Cardiac muscle cell (in vitro differentiated cells and primary cell): Measurements from ENCODE around the gene MAML3. TPM values are rescaled to one million over a fixed set of nuclear protein-coding genes. Genes with fewer than 3 reads are reported as not detected.

Source experiments
- DNase-seq, 2 donors: peaks; one replicate each; pipeline versions ENCODE4 v3.0.0 to v3.0.0-alpha.2; 2010 to 2017; ENCODE audit warnings: low read depth in 1 of 2, low spot score in 1 of 2
- H3K27ac ChIP-seq: fragments of 200-600 bp; sonication (generic); 2 replicates; pipeline ENCODE4 v1.5.1; 2016
- H3K27me3 ChIP-seq: fragments of 200-600 bp; sonication (generic); 2 replicates; pipeline ENCODE4 v1.6.0; 2016; ENCODE audit warnings: control low read depth
- H3K36me3 ChIP-seq: fragments of 200-600 bp; sonication (generic); 2 replicates; pipeline ENCODE4 v1.5.1; 2016; ENCODE audit warnings: control low read depth
- H3K4me1 ChIP-seq: fragments of 200-600 bp; sonication (generic); 2 replicates; pipeline ENCODE4 v1.8.1; 2017; ENCODE audit warnings: low read depth, mild to moderate bottlenecking, mixed run types
- H3K4me3 ChIP-seq: fragments of 200-600 bp; sonication (generic); 2 replicates; pipeline ENCODE4 v1.5.1; 2016; ENCODE audit warnings: mild to moderate bottlenecking
- H3K9me3 ChIP-seq: fragments of 200-600 bp; sonication (generic); 2 replicates; pipeline ENCODE4 v1.5.1; 2017; ENCODE audit warnings: low read depth, mild to moderate bottlenecking, control low read depth
- polyA plus RNA-seq: library from polyadenylated mRNA; unstranded; fragments of >200 nt; fragmentation: Nextera tagmentation; extraction: Ambion mirVana; gene quantifications from 2 replicates; pipeline ENCODE4 v1.2.1, GENCODE V29; 2016
- total RNA-seq: library from RNA; depleted of rRNA; stranded (reverse); fragments of >200 nt; gene quantifications from 2 replicates; pipeline ENCODE4 v1.2.3, GENCODE V29; 2016
- TF ChIP-seq, protein P1 (sequence below): IDR thresholded peaks from 2 replicates; pipeline ENCODE4 v1.5.1; 2012; ENCODE audit warnings: low read depth, mild to moderate bottlenecking, low read length

The MAML3 gene
- total and polyA plus RNA-seq, 2 experiments from 2014 or later, result 7.8 to 22.8 TPM

DNA sequence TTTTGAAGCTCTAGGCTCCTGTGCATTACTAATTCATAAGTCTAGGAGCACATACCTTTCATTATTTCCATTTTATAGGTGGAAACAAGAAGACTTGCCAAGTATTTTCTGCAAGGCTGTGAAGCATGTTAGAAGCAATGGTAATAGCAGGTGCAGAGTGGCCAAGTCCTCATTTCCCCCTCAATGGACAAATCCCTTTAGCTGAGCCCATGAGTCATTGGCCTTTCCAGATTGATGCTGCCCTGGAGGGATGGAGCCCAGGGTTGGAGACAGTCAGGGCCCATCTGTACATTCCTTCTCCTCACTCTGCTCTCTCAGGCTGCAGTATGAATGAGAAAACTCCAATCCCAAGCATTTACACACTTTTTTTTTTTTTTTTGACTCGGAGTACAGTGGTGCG, 481.8 kb downstream of the MAML3 start:
- no peak for DNase-seq
- no peak overlapping the region for H3K27ac ChIP-seq
- no peaks in the 10 kb centered on the region for H3K27me3 ChIP-seq
- no peaks in the 10 kb centered on the region for H3K36me3 ChIP-seq
- H3K4me1 ChIP-seq, result peaks cover 13% of the 10 kb centered on the region
- H3K4me3 ChIP-seq, result no peak overlapping the region
- TF ChIP-seq, protein P1, sequence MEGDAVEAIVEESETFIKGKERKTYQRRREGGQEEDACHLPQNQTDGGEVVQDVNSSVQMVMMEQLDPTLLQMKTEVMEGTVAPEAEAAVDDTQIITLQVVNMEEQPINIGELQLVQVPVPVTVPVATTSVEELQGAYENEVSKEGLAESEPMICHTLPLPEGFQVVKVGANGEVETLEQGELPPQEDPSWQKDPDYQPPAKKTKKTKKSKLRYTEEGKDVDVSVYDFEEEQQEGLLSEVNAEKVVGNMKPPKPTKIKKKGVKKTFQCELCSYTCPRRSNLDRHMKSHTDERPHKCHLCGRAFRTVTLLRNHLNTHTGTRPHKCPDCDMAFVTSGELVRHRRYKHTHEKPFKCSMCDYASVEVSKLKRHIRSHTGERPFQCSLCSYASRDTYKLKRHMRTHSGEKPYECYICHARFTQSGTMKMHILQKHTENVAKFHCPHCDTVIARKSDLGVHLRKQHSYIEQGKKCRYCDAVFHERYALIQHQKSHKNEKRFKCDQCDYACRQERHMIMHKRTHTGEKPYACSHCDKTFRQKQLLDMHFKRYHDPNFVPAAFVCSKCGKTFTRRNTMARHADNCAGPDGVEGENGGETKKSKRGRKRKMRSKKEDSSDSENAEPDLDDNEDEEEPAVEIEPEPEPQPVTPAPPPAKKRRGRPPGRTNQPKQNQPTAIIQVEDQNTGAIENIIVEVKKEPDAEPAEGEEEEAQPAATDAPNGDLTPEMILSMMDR, result no peak
- H3K9me3 ChIP-seq, result no peaks in the 10 kb centered on the region

DNA sequence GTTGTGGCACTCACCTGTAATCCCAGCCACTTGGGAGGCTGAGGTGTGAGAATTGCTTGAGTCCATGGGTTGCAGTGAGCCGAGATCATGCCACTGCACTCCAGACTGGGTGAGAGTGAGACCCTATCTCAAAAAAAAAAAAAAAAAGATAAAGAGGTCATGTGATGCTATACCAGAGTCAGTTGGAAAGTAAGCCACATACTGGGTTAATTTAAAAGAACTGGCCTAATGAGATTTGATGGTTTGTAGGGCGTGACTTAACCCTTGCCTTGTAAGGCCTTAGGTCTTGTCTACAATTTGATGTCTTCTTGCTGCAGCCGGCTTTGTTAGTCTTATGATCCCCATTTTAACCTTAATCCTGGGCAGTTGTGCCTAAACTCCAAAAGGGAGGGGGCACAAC, 483.2 kb downstream of the MAML3 start:
- TF ChIP-seq, protein P1, result no peak
- no peaks in the 10 kb centered on the region for H3K36me3 ChIP-seq
- H3K27me3 ChIP-seq, result no peaks in the 10 kb centered on the region
- no peak overlapping the region for H3K4me3 ChIP-seq
- no peak for DNase-seq
- H3K27ac ChIP-seq, result no peak overlapping the region
- H3K9me3 ChIP-seq, result no peaks in the 10 kb centered on the region
- peaks cover 22% of the 10 kb centered on the region for H3K4me1 ChIP-seq

DNA sequence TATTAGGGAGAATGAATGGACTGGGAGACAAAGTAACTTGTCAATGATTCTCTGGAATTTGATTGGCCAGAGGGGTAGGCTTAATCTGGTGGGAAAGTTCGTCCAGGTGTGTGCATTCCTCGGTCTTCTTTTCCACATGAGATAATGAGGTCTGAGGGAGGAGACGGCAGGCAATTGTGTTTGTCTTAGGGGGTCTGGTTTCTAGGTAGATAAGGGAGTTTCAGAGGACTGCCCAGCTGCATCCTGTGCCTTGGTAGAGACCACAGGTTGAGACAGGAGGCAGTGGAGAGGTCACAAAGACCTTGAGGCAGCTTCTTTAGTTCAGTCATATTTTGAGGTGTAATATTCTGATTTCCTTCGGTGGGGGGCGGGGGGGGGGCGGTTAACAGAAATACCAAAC, 484.1 kb downstream of the MAML3 start:
- no peak overlapping the region for H3K27ac ChIP-seq

DNA sequence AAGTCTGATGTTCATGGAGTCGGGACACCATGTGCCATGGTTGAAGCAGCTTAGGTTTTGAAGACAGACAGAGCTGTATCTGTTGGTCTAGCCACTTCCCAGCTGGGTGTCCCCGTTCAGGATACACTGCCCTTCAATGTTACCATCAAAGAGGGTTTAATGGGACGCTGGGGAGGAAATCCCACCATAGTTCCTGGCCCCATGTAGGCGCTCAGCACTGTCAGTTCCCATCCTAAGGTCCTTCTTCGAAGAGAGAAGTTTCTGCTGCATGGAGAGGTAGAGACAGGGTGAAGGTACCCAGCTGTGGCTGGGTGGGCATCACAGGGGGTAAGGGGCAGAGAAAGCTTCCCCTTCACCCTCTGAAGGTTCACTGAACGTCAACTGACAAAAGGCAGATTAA, 484.6 kb downstream of the MAML3 start:
- Histone ChIP-seq H3K36me3 (no peaks in the 10 kb centered on the region), H3K4me3 (no peak overlapping the region), H3K9me3 (no peaks in the 10 kb centered on the region), H3K27me3 (no peaks in the 10 kb centered on the region), H3K27ac (no peak overlapping the region), H3K4me1 (peaks cover 30% of the 10 kb centered on the region)
- TF ChIP-seq, protein P1, result no peak
- no peak for DNase-seq

More for the DNA sequence above, 484.1 kb downstream of the MAML3 start:
- H3K4me1 ChIP-seq, result peaks cover 28% of the 10 kb centered on the region
- no peaks in the 10 kb centered on the region for H3K27me3 ChIP-seq
- TF ChIP-seq, protein P1, result no peak
- H3K36me3 ChIP-seq, result no peaks in the 10 kb centered on the region
- no peaks in the 10 kb centered on the region for H3K9me3 ChIP-seq
- no peak overlapping the region for H3K4me3 ChIP-seq
- no peak for DNase-seq

DNA sequence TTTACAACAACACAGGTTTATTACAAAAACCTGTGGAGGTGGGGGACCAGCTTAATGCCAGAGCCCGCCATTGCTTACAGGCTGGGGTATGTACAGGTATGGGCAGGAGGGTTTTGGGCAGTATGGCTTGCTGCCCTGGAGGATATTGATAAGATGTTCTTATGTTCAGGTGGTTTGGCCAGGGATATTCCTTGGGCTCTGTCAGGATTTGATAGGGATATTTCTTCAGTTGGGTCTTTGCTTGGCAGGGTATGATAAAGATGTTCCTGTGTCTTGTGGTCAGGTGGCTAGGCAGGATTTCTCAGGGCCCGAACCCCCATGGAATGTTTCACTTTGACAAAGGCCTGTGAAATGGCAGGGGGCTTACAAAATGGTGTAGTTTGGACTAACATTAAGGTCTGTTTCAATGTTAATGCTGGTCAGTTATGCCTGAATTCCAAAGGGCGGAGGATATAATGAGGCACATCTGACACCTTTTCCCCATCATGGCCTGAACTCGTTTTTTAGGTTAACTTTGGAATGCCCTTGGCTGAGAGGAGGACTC, 485.3 kb downstream of the MAML3 start:
- no peak for DNase-seq
- no peaks in the 10 kb centered on the region for H3K27me3 ChIP-seq
- peaks cover 36% of the 10 kb centered on the region for H3K4me1 ChIP-seq
- no peaks in the 10 kb centered on the region for H3K9me3 ChIP-seq
- no peak overlapping the region for H3K27ac ChIP-seq
- TF ChIP-seq, protein P1, result no peak
- H3K4me3 ChIP-seq, result no peak overlapping the region
- no peaks in the 10 kb centered on the region for H3K36me3 ChIP-seq
